ENCODE measurements around the gene NRROS.

DNA sequence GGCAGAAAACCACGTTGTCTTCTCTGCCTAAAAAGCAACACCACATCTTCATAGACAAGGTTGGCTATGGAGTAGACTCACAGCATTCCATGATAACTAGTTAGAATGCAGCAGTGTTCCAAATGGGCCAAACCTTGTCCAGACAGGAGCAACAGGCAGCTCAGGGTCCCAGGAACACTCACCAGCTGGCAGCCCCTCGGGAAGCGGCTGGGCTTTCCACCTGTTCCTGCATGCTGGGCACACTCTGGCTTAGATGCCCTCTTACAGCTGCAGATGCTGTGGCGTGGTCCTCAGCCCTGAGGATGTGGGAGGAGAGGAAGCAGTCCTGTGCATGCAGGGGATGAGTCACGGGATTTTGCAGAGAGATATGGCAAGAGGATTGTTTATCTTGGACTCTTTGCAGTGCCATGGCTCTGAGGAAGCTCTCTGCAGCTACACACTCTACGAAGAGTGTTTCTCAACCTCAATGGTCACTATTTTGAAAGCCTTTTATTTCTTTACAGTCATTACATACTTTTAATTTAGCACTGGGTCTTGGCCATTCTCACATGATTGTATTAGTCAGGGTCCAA is 11.3 kb downstream of the NRROS start:
- peak in 1 of 2 experiments; percentile 64; a peak in 2 of 4 replicates for TF ChIP-seq EP300 (IDR thresholded peaks at IDR 0.05; ENCODE audit: borderline replicate concordance in 1 of 2, low read depth in 1 of 2, low read length in 1 of 2)
- no peak for TF ChIP-seq REST (IDR thresholded peaks at IDR 0.05; ENCODE audit: low read depth, low read length)
- TF ChIP-seq CTCF (IDR thresholded peaks at IDR 0.05) = no peak
- peak; percentile 90 for TF ChIP-seq TCF12 (IDR thresholded peaks at IDR 0.05)
- TF ChIP-seq ELF1 (IDR thresholded peaks at IDR 0.05) = no peak
- peak; percentile 54; the same call in 1 of the 2 replicates for TF ChIP-seq RCOR1 (IDR thresholded peaks at IDR 0.05; ENCODE audit: low read length)
- TF ChIP-seq MXI1 (IDR thresholded peaks at IDR 0.05; ENCODE audit: low read depth, low read length) = no peak
- TF ChIP-seq FOXM1 (IDR thresholded peaks at IDR 0.05; ENCODE audit: low read depth) = no peak
- TF ChIP-seq RAD21 (IDR thresholded peaks at IDR 0.05; ENCODE audit: low read length) = no peak
